HUDEP-2 (cell line): ENCODE measurements around the gene MIER1.
"Not testable (repeated sequence)": the region's sequence is repeated elsewhere in the genome, so short reads cannot be mapped to it uniquely, and the experiment has no call there.

ENCODE experiments used
- DNase-seq, 76 experiments: peaks; one replicate each; lab custom pipeline; 2025; ENCODE audit not compliant: unreplicated experiment in 76 of 76; lab: John Stamatoyannopoulos, UW

Gene MIER1

GRCh38 chr1:66937529-66938234 is 12.9 kb downstream of the MIER1 start:
- DNase-seq: peak in 1 of 76 experiments; percentile 17

GRCh38 chr1:66938613-66939012 is 13.8 kb downstream of the MIER1 start:
- DNase-seq: no peak

- no peak for DNase-seq
Observed at GRCh38 chr1:66940981-66941380, 16.2 kb downstream of the MIER1 start.

GRCh38 chr1:66943361-66943969 is 18.7 kb downstream of the MIER1 start:
- DNase-seq: no peak

- no peak for DNase-seq
Observed at GRCh38 chr1:66944330-66945274, 19.8 kb downstream of the MIER1 start.

GRCh38 chr1:66945316-66945715 is 20.5 kb downstream of the MIER1 start:
- DNase-seq: no peak

GRCh38 chr1:66947267-66947666 is 22.5 kb downstream of the MIER1 start:
- no peak for DNase-seq

GRCh38 chr1:66951513-66951912 is 26.7 kb downstream of the MIER1 start:
- DNase-seq: no peak

- no peak for DNase-seq
Observed at GRCh38 chr1:66954208-66954607, 29.4 kb downstream of the MIER1 start.

GRCh38 chr1:66957938-66958337 is 33.1 kb downstream of the MIER1 start:
- no peak for DNase-seq

- DNase-seq: not testable (repeated sequence)
Observed at GRCh38 chr1:66966188-66966873, 41.5 kb downstream of the MIER1 start.

- no peak for DNase-seq
Observed at GRCh38 chr1:66968574-66968973, 43.8 kb downstream of the MIER1 start.

- no peak for DNase-seq
Observed at GRCh38 chr1:66978201-66978600, 53.4 kb downstream of the MIER1 start.

GRCh38 chr1:66979621-66980020 is 54.8 kb downstream of the MIER1 start:
- not testable (repeated sequence) for DNase-seq

GRCh38 chr1:66980745-66981367 is 56.1 kb downstream of the MIER1 start:
- DNase-seq: no peak

GRCh38 chr1:66981679-66982078 is 56.9 kb downstream of the MIER1 start:
- DNase-seq: peak in 31 of 76 experiments; percentile 1 to 43 (median 6)

- DNase-seq: no peak
Observed at GRCh38 chr1:66982561-66983260, 57.9 kb downstream of the MIER1 start.

- DNase-seq: no peak
Observed at GRCh38 chr1:66984491-66984890, 59.7 kb downstream of the MIER1 start.

- DNase-seq: no peak
Observed at GRCh38 chr1:66985835-66986234, 61.0 kb downstream of the MIER1 start.

- no peak for DNase-seq
Observed at GRCh38 chr1:66993076-66993475, 68.3 kb downstream of the MIER1 start.
